ENCODE results near the gene CD3G. TPM values are rescaled to one million over a fixed set of nuclear protein-coding genes. Genes with fewer than 3 reads are reported as not detected.

CD3G gene
- total and polyA plus RNA-seq, 2 of the 4 experiments (the other 2 are of a cell fraction), result not detected

- Histone ChIP-seq H2BK5ac (ENCODE audit: low read depth, low read length, poor library complexity, severe bottlenecking) (no peak overlapping the region), H3K27ac (ENCODE audit: insufficient read depth, low read length) (no peak overlapping the region), H3K27me3 (ENCODE audit: control insufficient read depth, insufficient read depth, low read length) (peaks cover 14% of the 10 kb centered on the region), H3K23ac (ENCODE audit: low read depth, low read length) (no peak overlapping the region), H2BK120ac (ENCODE audit: low read depth, low read length) (no peak overlapping the region), H2AFZ (replicated peaks; ENCODE audit: low read length, poor library complexity) (no peak overlapping the region), H3K36me3 (ENCODE audit: control insufficient read depth, insufficient read depth, low read length) (no peaks in the 10 kb centered on the region), H4K8ac (ENCODE audit: low read depth in 2 of 2, low read length in 2 of 2) (no peak overlapping the region), H3K9me3 (ENCODE audit: control insufficient read depth, insufficient read depth, low read length) (no peaks in the 10 kb centered on the region), H4K91ac (ENCODE audit: insufficient read depth, low read depth, low read length) (no peak overlapping the region), H2AK9ac (replicated peaks; ENCODE audit: low read depth, low read length, poor library complexity) (no peak overlapping the region), H4K20me1 (ENCODE audit: insufficient read depth, low read length) (no peaks in the 10 kb centered on the region), H3K4me3 (ENCODE audit: insufficient read depth, low read depth, low read length) (no peak overlapping the region), H3K9ac (ENCODE audit: low read depth, low read length) (no peak overlapping the region), H4K5ac (ENCODE audit: low read depth, low read length) (no peak overlapping the region), H2AK5ac (ENCODE audit: low read depth, low read length) (no peak overlapping the region), H3K18ac (ENCODE audit: low read depth, low read length) (no peak overlapping the region), H3K79me1 (ENCODE audit: low read depth in 1 of 2, low read length in 2 of 2) (no peaks in the 10 kb centered on the region), H3K4me2 (ENCODE audit: low read depth, low read length) (no peak overlapping the region), H3K4ac (ENCODE audit: low read depth, low read length) (no peak overlapping the region), H2BK15ac (ENCODE audit: low read depth, low read length) (no peak overlapping the region), H3K9me1 (ENCODE audit: insufficient read depth, low read length) (no peaks in the 10 kb centered on the region), H3K4me1 (ENCODE audit: control insufficient read depth, insufficient read depth, low read length) (no peaks in the 10 kb centered on the region), H3K14ac (replicated peaks; ENCODE audit: low read depth, low read length) (no peak overlapping the region), H2BK20ac (ENCODE audit: low read depth, low read length) (no peak overlapping the region), H3K56ac (ENCODE audit: extremely low read depth, insufficient read depth, low read length) (no peak overlapping the region)
- ChIA-PET POLR2A (ENCODE audit: unreplicated experiment) (no interaction called here), CTCF (no interaction called here)
- dilution Hi-C loops (cut with HindIII; ENCODE audit: low sequenced_read_pairs, unreplicated experiment), result no loop called here
- in situ Hi-C loops (cut with MboI; ENCODE audit: low sequenced_read_pairs), result loop anchor here (5.0 kb wide), 1 partner anchor 152 kb away; no protein-coding TSS in a partner anchor
- WGBS, 2 experiments (ENCODE audit: extremely low coverage in 2 of 2, insufficient read length in 1 of 2), result 83% methylated on average over 1 of the region's 6 CpGs; no CpG with 5 or more reads in 1 of the 2 experiments
- no peak for TF ChIP-seq MAZ (IDR thresholded peaks at IDR 0.05; ENCODE audit: borderline replicate concordance, low read depth, low read length)
- TF ChIP-seq CEBPB (IDR thresholded peaks at IDR 0.05; ENCODE audit: low read depth, low read length), result no peak
- TF ChIP-seq RFX5 (IDR thresholded peaks at IDR 0.05; ENCODE audit: low read depth, low read length), result no peak
- no peak for TF ChIP-seq MAFK (IDR thresholded peaks at IDR 0.05; ENCODE audit: low read depth, low read length)
- TF ChIP-seq RCOR1 (IDR thresholded peaks at IDR 0.05; ENCODE audit: insufficient replicate concordance, low read length), result no peak
- no peak for TF ChIP-seq FOS (IDR thresholded peaks at IDR 0.05; ENCODE audit: low read depth, low read length)
- no peak for TF ChIP-seq MXI1 (IDR thresholded peaks at IDR 0.05; ENCODE audit: borderline replicate concordance, low read depth, low read length)
- TF ChIP-seq CHD1 (IDR thresholded peaks at IDR 0.05; ENCODE audit: low read depth, low read length), result no peak
- no peak for TF ChIP-seq CTCF (conservative IDR thresholded peaks at IDR 0.05; ENCODE audit: low read depth, low read length)
- no peak for TF ChIP-seq USF2 (IDR thresholded peaks at IDR 0.05; ENCODE audit: low read depth, low read length)
- TF ChIP-seq, protein P1, sequence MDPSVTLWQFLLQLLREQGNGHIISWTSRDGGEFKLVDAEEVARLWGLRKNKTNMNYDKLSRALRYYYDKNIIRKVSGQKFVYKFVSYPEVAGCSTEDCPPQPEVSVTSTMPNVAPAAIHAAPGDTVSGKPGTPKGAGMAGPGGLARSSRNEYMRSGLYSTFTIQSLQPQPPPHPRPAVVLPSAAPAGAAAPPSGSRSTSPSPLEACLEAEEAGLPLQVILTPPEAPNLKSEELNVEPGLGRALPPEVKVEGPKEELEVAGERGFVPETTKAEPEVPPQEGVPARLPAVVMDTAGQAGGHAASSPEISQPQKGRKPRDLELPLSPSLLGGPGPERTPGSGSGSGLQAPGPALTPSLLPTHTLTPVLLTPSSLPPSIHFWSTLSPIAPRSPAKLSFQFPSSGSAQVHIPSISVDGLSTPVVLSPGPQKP (IDR thresholded peaks at IDR 0.05; ENCODE audit: borderline replicate concordance, low read depth, low read length), result no peak
- TF ChIP-seq POLR2A (IDR thresholded peaks at IDR 0.05; ENCODE audit: low read depth, low read length), result no peak
- no peak for TF ChIP-seq BHLHE40 (IDR thresholded peaks at IDR 0.05; ENCODE audit: low read depth, low read length)
- no peak for TF ChIP-seq RAD21 (IDR thresholded peaks at IDR 0.05; ENCODE audit: low read length)
- no peak for TF ChIP-seq NFE2L2 (IDR thresholded peaks at IDR 0.05; ENCODE audit: low read depth, low read length)
- no peak for TF ChIP-seq SMC3 (IDR thresholded peaks at IDR 0.05; ENCODE audit: low read depth, low read length)
- ATAC-seq (ENCODE audit: low read depth) (no peak), DNase-seq (no peak)
- intact Hi-C loops (cut with micrococcal nuclease), result no loop called here
- BruUV-seq (replicated peaks), result no TSS peak
Observed at GRCh38 chr11:118349475-118349874, 5.3 kb downstream of the CD3G start.

All from IMR-90 (cell line).